HG02759 (cell line): ENCODE measurements around the gene TRIM25.
"Not testable (repeated sequence)": the region's sequence is repeated elsewhere in the genome, so short reads cannot be mapped to it uniquely, and the experiment has no call there.

Source experiments
- ATAC-seq: cut with Tn5 transposase; IDR thresholded peaks from one replicate; pipeline ENCODE4 v1.9.1; 2021; ENCODE audit warnings: mild to moderate bottlenecking, moderate library complexity; ENCODE audit not compliant: unreplicated experiment

The TRIM25 gene, protein sequence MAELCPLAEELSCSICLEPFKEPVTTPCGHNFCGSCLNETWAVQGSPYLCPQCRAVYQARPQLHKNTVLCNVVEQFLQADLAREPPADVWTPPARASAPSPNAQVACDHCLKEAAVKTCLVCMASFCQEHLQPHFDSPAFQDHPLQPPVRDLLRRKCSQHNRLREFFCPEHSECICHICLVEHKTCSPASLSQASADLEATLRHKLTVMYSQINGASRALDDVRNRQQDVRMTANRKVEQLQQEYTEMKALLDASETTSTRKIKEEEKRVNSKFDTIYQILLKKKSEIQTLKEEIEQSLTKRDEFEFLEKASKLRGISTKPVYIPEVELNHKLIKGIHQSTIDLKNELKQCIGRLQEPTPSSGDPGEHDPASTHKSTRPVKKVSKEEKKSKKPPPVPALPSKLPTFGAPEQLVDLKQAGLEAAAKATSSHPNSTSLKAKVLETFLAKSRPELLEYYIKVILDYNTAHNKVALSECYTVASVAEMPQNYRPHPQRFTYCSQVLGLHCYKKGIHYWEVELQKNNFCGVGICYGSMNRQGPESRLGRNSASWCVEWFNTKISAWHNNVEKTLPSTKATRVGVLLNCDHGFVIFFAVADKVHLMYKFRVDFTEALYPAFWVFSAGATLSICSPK

DNA sequence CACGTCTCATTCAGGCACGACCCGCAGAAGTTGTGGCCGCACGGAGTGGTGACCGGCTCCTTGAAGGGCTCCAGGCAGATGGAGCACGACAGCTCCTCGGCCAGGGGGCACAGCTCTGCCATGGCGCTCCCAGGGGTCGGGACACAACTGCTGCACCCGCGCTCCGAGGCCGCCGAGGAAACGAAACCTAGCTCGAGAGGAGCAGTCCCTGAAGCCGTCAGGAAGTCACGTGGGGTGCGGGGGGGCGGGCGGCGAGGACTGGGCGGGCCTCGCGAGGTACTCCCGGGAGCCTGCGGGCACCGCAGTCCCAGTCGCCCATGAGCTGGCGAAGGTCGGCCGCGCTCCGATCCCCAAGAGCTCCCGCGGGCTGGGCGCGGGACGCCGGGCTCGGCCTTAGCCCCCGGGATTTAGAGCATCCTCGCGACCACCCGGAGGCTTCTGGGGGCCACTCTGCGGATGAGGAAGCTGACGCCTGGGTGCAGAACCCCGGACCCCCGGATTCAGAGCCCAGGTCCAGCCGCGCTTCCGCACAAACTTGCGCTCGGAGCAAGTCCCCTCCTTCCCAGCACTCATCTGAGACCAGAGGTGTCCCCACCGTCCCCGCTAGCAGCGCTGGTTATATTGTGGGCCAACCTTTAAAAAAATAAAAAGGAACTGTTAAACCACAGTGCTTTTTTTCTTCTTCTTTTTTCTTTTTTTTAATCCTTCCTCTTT is at the start of gene TRIM25:
TRIM25 (minus strand) TSS at position 183 of the 714 bp plus-strand sequence; CDS start at position 122, 61 bp downstream.
- peak; percentile 79 for ATAC-seq

DNA sequence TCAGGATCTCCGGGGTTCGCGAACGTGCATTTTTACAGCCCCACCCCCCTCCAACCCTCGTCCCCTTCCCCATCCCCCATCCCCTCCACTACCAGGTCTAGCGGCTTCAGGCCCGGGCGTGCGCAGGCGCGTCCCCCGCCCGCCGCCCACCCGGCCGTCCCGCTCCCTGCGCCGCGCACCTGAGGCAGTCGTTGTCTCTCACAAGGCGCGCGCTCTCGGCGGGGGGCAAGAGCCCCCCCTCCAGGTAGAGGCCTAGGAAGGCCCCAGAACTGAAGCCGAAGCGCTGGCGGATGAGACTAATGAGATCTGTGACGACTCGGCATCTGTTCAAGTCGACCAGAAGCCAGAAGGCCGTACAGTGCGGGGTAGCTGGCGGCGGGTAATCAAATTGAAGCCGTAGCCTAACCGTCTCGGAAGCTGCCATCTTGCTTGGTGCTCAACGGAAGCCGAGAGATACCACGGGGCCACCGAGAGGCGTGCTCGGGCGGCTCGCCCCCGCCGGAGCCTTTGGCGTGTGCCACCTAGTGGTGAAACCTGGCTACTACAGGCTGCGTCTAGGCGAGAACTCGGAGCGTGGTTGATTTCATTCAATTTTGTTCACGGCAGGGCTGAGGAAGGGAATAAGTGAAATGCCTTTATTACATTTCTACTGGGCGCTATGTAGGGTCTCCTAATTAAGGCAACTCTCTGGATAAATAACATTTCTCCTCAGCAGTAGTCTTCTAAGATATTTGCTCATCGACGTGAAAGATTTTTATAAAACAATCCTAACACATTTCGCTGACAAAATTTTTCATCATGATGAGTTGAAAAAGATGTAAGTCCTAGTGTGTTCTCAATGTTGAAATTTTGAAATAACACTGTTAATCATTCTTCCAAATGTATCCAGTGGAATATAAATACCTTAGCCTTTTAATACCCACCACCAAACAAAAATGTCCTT is 47.0 kb upstream of the TRIM25 start, which contains the start of gene COIL:
COIL (minus strand) TSS at position 455 of the 943 bp plus-strand sequence; CDS start at position 424, 31 bp downstream.
- peak; percentile 95 for ATAC-seq

DNA sequence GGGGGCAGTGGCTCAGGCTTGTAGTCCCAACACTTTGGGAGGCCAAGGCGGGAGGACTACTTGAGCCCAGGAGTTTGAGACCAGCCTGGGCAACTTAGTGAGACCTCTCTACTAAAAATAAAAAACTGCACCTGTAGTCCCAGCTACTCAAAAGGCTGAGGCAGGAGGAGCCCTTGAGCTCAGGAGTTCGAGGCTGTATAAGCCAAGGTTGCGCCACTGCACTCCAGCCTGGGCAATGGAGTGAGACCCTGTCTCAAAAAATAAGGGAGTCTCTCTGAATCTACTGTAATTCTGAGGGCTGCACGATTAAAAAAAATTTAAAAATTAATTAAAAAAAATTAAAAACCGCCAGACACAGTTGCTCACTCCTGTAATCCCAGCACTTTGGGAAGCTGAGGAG is 43.1 kb upstream of the TRIM25 start:
- no peak for ATAC-seq

DNA sequence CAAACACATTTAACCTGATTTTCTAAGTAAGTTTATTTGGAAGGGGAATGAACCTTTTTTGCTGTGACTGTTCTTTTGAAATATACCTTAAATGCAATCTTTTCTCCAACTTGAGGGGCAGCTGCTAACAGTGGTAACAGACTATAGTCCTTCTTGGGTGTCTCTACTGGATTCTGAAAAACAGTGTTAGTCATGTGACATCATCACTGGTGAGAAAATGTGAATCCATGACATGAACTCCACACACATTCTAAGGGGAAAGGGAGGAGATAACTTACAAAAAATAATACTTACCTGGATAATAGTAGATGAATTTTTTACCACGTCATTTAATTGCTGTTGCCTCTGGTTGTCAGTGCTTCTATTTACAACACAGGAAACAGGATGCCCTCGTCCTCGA is 35.7 kb upstream of the TRIM25 start:
- no peak for ATAC-seq

DNA sequence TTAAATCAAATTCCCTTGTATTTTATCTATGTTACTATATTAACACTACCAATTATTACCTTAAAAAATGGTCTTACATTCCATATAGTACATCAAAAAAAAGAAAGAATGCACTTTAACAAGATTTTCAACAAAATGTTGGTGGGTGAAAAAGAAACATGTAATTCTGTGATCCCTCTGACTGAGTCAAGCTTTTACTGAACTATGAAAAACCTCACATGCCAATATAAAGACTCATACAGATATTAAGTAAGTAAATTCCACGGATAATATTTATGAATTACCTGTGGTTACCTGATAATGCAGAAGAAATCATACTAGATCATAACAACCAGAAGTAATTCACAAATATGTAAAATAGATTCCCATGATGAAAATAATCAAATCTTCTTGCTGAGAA is 34.6 kb upstream of the TRIM25 start:
- ATAC-seq = no peak

DNA sequence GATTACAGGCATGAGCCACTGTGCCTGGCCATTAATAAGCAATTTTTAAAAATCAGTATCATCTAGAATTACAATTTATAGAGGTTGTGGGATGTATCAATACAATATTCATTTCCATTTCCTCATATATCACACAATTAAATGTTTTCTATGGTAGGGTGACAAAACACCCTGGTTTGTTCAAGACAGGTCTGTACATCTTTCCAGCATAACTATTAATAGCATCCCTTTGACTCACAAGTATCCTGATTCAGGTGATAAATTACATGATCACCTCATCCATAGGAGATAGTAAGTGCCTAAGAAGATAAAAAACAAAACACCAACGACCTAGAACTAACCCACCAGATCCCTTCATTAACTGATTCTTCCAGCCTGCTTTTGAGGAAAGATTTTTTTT is 33.9 kb upstream of the TRIM25 start:
- no peak for ATAC-seq

DNA sequence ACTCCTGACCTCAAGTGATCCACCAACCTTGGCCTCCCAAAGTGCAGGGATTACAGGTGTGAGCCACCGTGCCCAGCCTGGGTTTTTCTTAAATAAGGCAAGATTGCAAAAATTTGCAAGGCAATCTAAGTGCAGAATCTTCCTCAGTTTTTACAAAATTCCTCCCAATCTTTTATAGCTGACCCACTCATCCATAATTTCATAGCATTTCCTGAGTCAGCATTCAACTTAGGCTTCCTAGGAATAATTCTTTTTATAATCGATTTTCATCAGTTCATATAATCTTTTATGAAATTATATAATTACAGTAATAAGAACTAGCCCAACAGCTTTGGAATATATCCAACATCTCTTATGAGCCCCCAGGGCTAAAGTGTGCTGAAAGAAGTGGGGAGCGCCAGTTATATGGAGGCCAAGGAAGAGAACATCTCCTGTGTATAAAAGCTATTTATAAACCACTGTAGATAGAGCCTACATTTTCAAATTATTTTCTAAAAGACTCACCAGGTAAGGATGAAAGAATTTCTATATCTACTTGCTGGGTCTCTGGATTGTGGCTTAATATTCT is 32.2 kb upstream of the TRIM25 start:
- no peak for ATAC-seq

DNA sequence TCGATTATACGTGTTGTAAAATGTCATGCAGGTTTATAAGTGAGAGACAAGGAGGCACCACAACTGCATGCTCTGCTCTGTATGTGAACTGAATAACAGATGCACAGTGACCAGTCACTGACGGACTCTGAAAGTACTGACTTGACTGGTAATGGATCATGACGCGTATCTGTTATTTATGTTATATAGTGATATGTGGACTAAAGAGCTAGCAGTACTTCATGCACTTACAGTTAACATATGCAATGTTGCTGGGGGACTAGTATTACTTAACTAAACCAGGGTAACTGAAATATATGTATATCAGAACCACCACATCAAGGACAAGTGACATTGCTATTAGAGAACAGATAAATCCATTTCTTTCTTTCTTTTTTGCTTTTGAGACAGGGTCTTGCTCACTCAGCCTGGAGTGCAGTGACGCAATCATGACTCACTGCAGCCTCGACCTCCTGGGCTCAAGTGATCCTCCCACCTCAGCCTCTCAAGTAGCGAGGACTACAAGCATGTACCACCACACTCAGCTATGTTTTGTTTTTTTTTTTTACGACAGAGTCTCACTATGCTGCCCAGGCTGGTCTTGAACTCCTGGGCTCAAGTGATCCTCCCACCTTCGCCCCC is 29.8 kb upstream of the TRIM25 start:
- no peak for ATAC-seq

DNA sequence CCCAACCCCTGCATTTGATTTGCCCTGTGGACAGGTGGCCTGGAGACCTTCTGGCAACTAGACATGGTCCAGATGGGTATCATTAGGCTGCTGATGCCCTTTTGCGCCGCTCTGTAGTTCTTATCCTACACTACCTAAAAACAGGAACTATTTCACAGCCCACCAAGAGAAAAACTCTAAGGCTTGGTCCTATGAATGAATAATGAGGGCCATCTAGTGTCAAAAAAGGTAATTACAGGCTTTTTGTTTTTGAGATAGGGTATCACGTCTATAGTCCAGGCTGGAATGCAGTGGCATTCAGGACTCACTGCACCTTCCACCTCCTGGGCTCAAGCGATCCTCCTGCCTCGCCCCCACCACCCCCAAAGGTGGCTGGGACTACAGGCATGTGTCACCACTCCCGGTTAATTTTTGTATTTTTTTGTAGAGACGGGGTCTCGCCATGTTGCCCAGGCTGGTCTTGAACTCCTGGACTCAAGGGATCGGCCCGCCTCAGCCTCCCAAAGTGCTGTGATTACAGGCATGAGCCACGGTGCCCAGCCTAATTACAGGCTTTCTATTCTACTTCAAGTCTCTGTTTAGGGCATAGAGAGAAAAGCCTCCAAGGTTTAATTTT is 26.1 kb upstream of the TRIM25 start:
- peak; percentile 53 for ATAC-seq

DNA sequence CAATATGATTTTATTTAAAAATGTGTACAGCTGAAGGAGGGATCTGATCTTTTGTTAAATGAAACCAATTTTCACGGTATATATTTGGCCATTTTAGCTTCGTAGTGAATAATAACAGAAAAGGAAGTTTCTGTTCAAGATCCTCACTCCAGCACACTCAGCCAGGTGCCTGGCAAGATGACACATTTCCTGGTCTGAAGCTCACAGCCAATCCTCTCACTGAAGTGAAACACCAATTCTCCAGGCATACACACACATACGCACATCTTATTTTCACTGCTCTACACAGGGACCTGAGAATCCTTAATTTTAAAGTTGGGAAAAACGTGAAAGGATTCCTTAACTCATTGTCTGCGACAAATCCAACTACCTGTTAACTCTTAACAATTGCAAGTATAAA is 24.4 kb upstream of the TRIM25 start:
- not testable (repeated sequence) for ATAC-seq

DNA sequence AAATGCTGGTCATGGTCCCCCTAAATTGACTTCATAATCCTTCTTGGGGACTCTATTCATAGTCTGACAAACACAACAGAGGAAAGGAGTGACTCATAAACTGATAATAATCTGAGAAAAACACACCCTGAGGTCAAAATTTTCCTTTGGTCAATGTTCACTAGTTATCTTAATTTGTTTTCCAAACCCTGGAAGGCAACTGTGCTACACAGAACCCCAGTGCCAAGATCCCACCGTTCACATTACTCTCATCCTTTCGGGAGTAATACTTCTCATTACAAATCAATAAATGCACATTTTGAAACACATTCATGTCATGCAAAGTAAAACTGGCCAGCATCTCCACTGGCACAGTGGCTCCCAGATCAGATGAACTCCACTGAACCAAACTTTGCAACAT is 23.8 kb upstream of the TRIM25 start:
- no peak for ATAC-seq

DNA sequence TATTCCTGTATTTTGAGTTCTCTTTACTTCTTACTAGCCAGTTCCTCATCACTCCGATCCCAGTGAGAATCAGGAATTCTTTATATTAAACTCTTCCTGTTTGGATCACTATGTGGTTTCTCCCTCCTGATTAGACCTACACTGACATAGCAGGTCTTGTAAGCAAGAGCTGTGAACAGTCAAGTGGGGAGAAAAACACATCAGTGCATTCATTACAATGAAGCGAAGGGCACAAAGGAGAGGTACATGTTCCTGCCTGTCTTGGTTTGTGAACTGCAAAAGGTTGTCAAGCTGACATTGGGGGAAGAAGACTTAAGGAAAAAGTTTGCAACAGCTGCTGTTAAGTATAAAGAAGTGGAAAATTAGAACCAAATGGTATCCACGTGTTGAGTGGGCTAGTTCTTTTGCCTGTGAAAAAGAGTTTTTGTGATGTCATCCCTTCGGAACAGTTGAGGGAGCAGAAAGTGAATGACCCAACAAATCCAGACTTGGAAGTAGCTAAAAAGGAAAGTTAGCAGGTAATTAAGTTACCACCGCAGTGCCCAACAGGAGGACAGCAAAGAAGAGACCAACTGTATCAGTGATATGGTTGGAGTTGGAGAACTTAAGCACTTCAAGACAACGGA is 23.0 kb upstream of the TRIM25 start:
- no peak for ATAC-seq

DNA sequence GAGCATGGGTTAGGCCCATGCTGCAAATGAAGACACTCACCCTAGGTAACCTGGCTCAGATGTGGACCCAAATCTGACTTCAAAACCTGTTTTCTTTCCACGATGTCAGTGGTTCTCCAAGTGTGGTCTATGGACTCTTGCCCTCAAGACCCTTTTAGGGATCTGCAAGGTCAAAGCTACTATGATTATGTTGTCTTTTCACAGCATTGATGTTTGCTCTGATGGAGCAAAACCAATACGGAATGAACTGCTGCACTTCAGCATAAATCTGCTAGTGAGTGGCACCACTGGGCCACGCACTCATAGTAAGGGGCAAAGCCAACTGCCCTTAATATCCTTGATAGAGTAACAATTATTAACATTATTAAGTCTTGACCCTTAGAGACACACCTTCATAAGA is 21.6 kb upstream of the TRIM25 start:
- ATAC-seq = no peak

DNA sequence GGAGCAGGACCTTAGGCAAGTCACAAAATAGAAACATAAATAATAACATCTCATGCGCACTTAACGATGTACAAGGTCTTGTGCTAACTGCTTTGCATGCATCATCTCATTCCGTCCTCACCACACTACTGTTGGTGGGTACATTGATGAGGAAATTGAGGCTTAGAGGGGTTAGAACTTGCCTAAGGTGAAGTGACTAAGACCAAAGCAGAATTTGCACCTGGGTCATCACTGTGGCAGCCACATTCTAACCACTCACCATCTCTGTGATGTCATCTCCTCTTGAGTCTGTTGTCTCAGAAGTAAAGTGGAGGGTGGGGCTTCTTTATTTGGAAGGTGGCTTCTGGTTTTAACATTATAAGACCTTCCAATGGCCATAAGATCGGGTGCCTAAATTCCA is 20.4 kb upstream of the TRIM25 start:
- ATAC-seq = no peak

DNA sequence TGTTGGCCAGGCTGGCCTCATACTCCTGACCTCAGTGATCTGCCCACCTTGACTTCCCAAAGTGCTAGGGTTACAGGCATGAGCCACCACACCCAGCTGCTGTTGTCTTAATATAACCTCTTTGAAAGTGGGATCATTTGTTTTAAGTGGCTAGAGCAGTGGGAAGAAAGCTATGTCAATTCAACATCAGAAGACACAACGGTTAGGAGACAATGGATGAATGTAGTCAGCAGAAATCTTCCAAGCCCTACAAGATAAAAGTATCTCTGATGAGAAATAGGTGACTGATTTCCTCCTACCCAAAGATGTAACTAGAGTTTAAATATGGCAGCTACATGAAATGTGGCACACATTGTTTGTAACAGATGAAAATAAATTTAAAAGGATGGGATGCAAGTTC is 20.0 kb upstream of the TRIM25 start:
- ATAC-seq = no peak

DNA sequence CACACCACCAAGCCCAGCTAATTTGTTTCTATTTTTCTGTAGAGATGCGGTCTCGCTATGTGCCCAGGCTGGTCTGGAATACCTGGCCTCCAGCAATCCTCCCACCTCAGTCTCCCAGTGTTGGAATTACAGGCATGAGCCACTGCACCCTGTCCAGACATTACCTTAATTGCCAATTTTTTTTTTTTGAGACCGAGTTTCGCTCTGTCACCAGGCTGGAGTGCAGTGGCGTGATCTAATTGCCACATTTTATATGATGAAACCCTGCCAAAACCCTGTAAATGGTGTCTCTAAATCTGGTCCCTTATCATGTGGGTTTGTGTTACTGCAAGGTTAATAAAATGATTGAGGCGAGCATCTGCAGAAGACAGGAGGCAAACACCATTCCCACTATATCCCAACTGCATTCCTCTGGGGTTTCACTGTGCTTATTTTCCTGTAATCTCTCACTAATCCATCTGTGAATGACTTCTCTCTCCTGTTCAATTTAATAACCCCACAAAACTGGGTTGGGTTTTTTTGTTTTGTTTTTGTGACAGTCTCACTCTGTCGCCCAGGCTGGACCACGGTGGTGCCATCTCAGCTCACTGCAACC is 19.4 kb upstream of the TRIM25 start:
- no peak for ATAC-seq

DNA sequence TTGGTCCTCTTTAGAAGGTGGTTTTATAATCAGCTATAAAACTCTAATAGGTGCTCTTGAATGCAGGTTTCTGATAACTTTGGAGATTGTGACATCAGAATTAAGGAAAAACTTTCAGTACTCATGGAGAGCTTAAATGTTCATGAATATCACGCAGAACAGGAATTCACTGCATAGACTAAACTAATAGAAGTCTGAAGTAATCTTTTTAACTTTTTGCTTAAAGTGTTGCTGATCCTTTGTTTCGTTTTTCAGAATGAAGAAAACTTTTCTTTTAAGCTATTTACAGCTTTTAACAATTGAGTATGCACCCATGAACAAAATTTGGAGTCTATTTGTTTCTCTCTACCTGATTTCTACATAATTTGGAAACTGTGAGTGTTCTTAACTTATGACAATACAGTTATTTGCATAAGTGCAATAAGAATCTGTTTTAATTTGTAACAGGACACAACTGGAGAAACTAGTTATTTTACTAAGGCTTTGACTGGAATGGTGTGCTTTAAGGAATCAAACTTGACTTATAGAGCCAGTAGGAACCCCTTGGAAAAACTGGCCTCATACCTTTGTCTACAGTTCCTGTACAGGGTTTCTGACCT is 17.0 kb upstream of the TRIM25 start:
- ATAC-seq = no peak

DNA sequence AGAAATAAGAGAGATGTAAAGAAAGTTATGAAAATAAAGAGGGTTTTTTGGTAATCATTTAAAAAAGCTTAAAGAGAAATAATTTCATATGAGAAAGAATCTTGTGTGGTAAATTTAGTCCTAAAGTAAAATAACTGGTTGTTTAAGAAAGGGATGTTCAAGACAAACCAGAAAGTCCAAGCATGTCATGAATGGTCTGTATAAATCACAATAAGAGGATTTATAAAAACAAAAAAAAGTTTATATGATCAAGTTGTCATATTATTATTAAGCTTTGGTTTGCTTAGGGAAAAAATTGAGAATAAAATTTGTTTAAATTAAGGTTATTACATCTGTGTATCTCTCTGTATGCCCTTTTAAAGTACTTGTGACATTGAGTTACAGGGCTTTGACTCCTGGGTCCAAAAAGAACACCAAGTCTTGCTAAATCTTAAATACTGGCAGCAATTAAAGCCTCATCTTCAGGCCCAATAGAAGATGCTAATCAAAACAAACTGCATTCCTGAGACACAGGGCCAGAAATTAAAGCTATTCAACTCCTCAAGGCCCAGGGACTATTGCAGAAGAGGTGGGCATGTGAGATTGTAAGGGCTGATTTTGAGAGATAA is 15.6 kb upstream of the TRIM25 start:
- no peak for ATAC-seq
